Measurements from ENCODE around the gene FGF19. TPM values are rescaled to one million over a fixed set of nuclear protein-coding genes. Genes with fewer than 3 reads are reported as not detected.

FGF19 gene
- polyA plus RNA-seq, 1 donor from 2014 or later = 4.6 TPM

- H3K4me3 ChIP-seq (ENCODE audit: low read length) = no peak overlapping the region
- no peaks in the 10 kb centered on the region for H3K79me2 ChIP-seq (replicated peaks; ENCODE audit: insufficient read depth, low read length)
- H2AFZ ChIP-seq (ENCODE audit: low read depth, low read length) = no peak overlapping the region
- H3K9me2 ChIP-seq (ENCODE audit: insufficient read depth, low read length) = no peaks in the 10 kb centered on the region
- TF ChIP-seq CTCF (IDR thresholded peaks at IDR 0.05; ENCODE audit: poor library complexity, severe bottlenecking) = no peak
- TF ChIP-seq RAD21 (conservative IDR thresholded peaks at IDR 0.05) = no peak
- no peak for TF ChIP-seq EP300 (conservative IDR thresholded peaks at IDR 0.05; ENCODE audit: poor library complexity, severe bottlenecking)
- no peak for TF ChIP-seq EZH2 (IDR thresholded peaks at IDR 0.05; ENCODE audit: borderline replicate concordance, insufficient read depth, low read length, poor library complexity, severe bottlenecking)
- TF ChIP-seq REST (IDR thresholded peaks at IDR 0.05; ENCODE audit: borderline replicate concordance) = no peak
- no peak for TF ChIP-seq SMC3 (conservative IDR thresholded peaks at IDR 0.05; ENCODE audit: poor library complexity)
- TF ChIP-seq POLR2AphosphoS5 (IDR thresholded peaks at IDR 0.05) = no peak
- no peak for TF ChIP-seq MXI1 (conservative IDR thresholded peaks at IDR 0.05; ENCODE audit: poor library complexity, severe bottlenecking)
- TF ChIP-seq TAF1 (IDR thresholded peaks at IDR 0.05; ENCODE audit: low read depth) = no peak
- H3K9ac ChIP-seq (ENCODE audit: low read length) = no peak overlapping the region
- H4K20me1 ChIP-seq (ENCODE audit: insufficient read depth) = no peaks in the 10 kb centered on the region
- no peaks in the 10 kb centered on the region for H3K9me3 ChIP-seq (ENCODE audit: low read length)
- H3K27ac ChIP-seq (ENCODE audit: low read length) = no peak overlapping the region
- no peaks in the 10 kb centered on the region for H3K27me3 ChIP-seq (ENCODE audit: insufficient read depth, low read depth, low read length)
- no peak overlapping the region for H3K4me2 ChIP-seq (ENCODE audit: low read length)
- no peaks in the 10 kb centered on the region for H3K36me3 ChIP-seq (ENCODE audit: insufficient read depth, low read length)
- no peaks in the 10 kb centered on the region for H3F3A ChIP-seq (ENCODE audit: insufficient read depth, low read length, poor library complexity, severe bottlenecking)
Observed at GRCh38 chr11:69655479-69656428, 48.1 kb downstream of the FGF19 start.

GRCh38 chr11:69654660-69655478 lies 49.0 kb downstream of the FGF19 start:
- Histone ChIP-seq H3K9ac (ENCODE audit: low read length) (no peak overlapping the region), H3K4me3 (ENCODE audit: low read length) (no peak overlapping the region), H3K9me3 (ENCODE audit: low read length) (no peaks in the 10 kb centered on the region), H3K4me2 (ENCODE audit: low read length) (no peak overlapping the region), H3K36me3 (ENCODE audit: insufficient read depth, low read length) (no peaks in the 10 kb centered on the region), H3K27me3 (ENCODE audit: insufficient read depth, low read depth, low read length) (no peaks in the 10 kb centered on the region), H3K79me2 (replicated peaks; ENCODE audit: insufficient read depth, low read length) (no peaks in the 10 kb centered on the region), H4K20me1 (ENCODE audit: insufficient read depth) (no peaks in the 10 kb centered on the region), H3K9me2 (ENCODE audit: insufficient read depth, low read length) (no peaks in the 10 kb centered on the region), H3K27ac (ENCODE audit: low read length) (no peak overlapping the region), H3F3A (ENCODE audit: insufficient read depth, low read length, poor library complexity, severe bottlenecking) (no peaks in the 10 kb centered on the region), H2AFZ (ENCODE audit: low read depth, low read length) (no peak overlapping the region)
- TF ChIP-seq REST (IDR thresholded peaks at IDR 0.05; ENCODE audit: borderline replicate concordance) = no peak
- TF ChIP-seq SMC3 (conservative IDR thresholded peaks at IDR 0.05; ENCODE audit: poor library complexity) = no peak
- no peak for TF ChIP-seq CTCF (IDR thresholded peaks at IDR 0.05; ENCODE audit: poor library complexity, severe bottlenecking)
- no peak for TF ChIP-seq MXI1 (conservative IDR thresholded peaks at IDR 0.05; ENCODE audit: poor library complexity, severe bottlenecking)
- TF ChIP-seq EP300 (conservative IDR thresholded peaks at IDR 0.05; ENCODE audit: poor library complexity, severe bottlenecking) = no peak
- TF ChIP-seq TAF1 (IDR thresholded peaks at IDR 0.05; ENCODE audit: low read depth) = no peak
- no peak for TF ChIP-seq RAD21 (conservative IDR thresholded peaks at IDR 0.05)
- TF ChIP-seq EZH2 (IDR thresholded peaks at IDR 0.05; ENCODE audit: borderline replicate concordance, insufficient read depth, low read length, poor library complexity, severe bottlenecking) = no peak
- no peak for TF ChIP-seq POLR2AphosphoS5 (IDR thresholded peaks at IDR 0.05)
